ENCODE results near the gene TRIO. TPM values are rescaled to one million over a fixed set of nuclear protein-coding genes. Genes with fewer than 3 reads are reported as not detected.

TRIO gene
- polyA plus RNA-seq, 1 of the 3 experiments (the other 2 are of a cell fraction) = 229 TPM

GRCh38 chr5:14226554-14226953 is 83.4 kb downstream of the TRIO start:
- no peaks in the 10 kb centered on the region for H3K9me2 ChIP-seq
- H2AFZ ChIP-seq (ENCODE audit: low read depth) = no peak overlapping the region
- WGBS (ENCODE audit: low lambda C conversion rate) = 95% methylated on average over 6 of the region's 6 CpGs
- CTCF ChIA-PET = interaction anchor here (1.2 to 1.6 kb wide), 2 partner anchors 13 to 44 kb away, joined by 4 to 5 read pairs; no protein-coding TSS in a partner anchor
- peaks cover 9% of the 10 kb centered on the region for H3F3A ChIP-seq (replicated peaks; ENCODE audit: insufficient read depth)
- no peak overlapping the region for H3K4me3 ChIP-seq (ENCODE audit: low read depth in 2 of 2, low read length in 1 of 2)
- H3K9me3 ChIP-seq = no peaks in the 10 kb centered on the region
- peaks cover 0 to 13% of the 10 kb centered on the region in 2 experiments for H3K36me3 ChIP-seq (replicated peaks in 1 of 2; ENCODE audit: control insufficient read depth in 1 of 2, insufficient read depth in 2 of 2, low read length in 1 of 2)
- TF ChIP-seq RCOR1 (IDR thresholded peaks at IDR 0.05; ENCODE audit: low read length) (no peak), FOXJ3 (CRISPR knock-in tag; IDR thresholded peaks at IDR 0.05) (no peak), GATA2 (CRISPR knock-in tag; IDR thresholded peaks at IDR 0.05) (no peak), GABPA (IDR thresholded peaks at IDR 0.05; ENCODE audit: low read depth) (no peak), CTCF (IDR thresholded peaks at IDR 0.05) (no peak), ZBTB33 (IDR thresholded peaks at IDR 0.05; ENCODE audit: borderline replicate concordance, low read depth) (no peak), SMC3 (IDR thresholded peaks at IDR 0.05; ENCODE audit: low read depth, low read length) (no peak), RXRA (IDR thresholded peaks at IDR 0.05; ENCODE audit: borderline replicate concordance, low read depth) (no peak), EP300 (IDR thresholded peaks at IDR 0.05; ENCODE audit: borderline replicate concordance in 1 of 2, low read depth in 1 of 2, low read length in 1 of 2) (no peak), RAD21 (IDR thresholded peaks at IDR 0.05; ENCODE audit: low read length) (no peak)
- no peaks in the 10 kb centered on the region for H3K27me3 ChIP-seq (ENCODE audit: insufficient read depth)
- H3K4me1 ChIP-seq (ENCODE audit: control insufficient read depth in 1 of 2, insufficient read depth in 2 of 2, low read depth in 1 of 2, low read length in 1 of 2) = peaks cover 2 to 11% of the 10 kb centered on the region in 2 experiments
- peaks cover 92% of the 10 kb centered on the region for H4K20me1 ChIP-seq (ENCODE audit: insufficient read depth)
- peaks cover 100% of the 10 kb centered on the region for H3K79me2 ChIP-seq (ENCODE audit: insufficient read depth)
- H3K4me2 ChIP-seq = no peak overlapping the region
- no peak overlapping the region for H3K27ac ChIP-seq (ENCODE audit: low read depth in 2 of 2, low read length in 1 of 2)
- no peak for DNase-seq
- POLR2A ChIA-PET = no interaction called here
- H3K9ac ChIP-seq = no peak overlapping the region

GRCh38 chr5:14226992-14227391 is 83.8 kb downstream of the TRIO start:
- H3K4me1 ChIP-seq (ENCODE audit: control insufficient read depth in 1 of 2, insufficient read depth in 2 of 2, low read depth in 1 of 2, low read length in 1 of 2) = peaks cover 3 to 11% of the 10 kb centered on the region in 2 experiments
- 90% methylated on average over 8 of the region's 8 CpGs for WGBS (ENCODE audit: low lambda C conversion rate)
- no peak overlapping the region for H2AFZ ChIP-seq (ENCODE audit: low read depth)
- H3K27ac ChIP-seq (ENCODE audit: low read depth in 2 of 2, low read length in 1 of 2) = no peak overlapping the region
- ChIA-PET POLR2A (no interaction called here), CTCF (interaction anchor here (1.6 kb wide), 1 partner anchor 43 kb away, joined by 5 read pairs; no protein-coding TSS in a partner anchor)
- H3K9me3 ChIP-seq = no peaks in the 10 kb centered on the region
- H3K4me3 ChIP-seq (ENCODE audit: low read depth in 2 of 2, low read length in 1 of 2) = no peak overlapping the region
- peaks cover 0 to 12% of the 10 kb centered on the region in 2 experiments for H3K36me3 ChIP-seq (replicated peaks in 1 of 2; ENCODE audit: control insufficient read depth in 1 of 2, insufficient read depth in 2 of 2, low read length in 1 of 2)
- no peak overlapping the region for H3K4me2 ChIP-seq
- H3K79me2 ChIP-seq (ENCODE audit: insufficient read depth) = peaks cover 100% of the 10 kb centered on the region
- H4K20me1 ChIP-seq (ENCODE audit: insufficient read depth) = peaks cover 94% of the 10 kb centered on the region
- H3K9ac ChIP-seq = no peak overlapping the region
- H3K9me2 ChIP-seq = no peaks in the 10 kb centered on the region
- no peak for DNase-seq
- H3K27me3 ChIP-seq (ENCODE audit: insufficient read depth) = no peaks in the 10 kb centered on the region
- peaks cover 8% of the 10 kb centered on the region for H3F3A ChIP-seq (replicated peaks; ENCODE audit: insufficient read depth)
- no peak for TF ChIP-seq TEAD4 (IDR thresholded peaks at IDR 0.05; ENCODE audit: borderline replicate concordance, insufficient read depth)
- no peak for TF ChIP-seq USF1 (IDR thresholded peaks at IDR 0.05; ENCODE audit: borderline replicate concordance, low read depth)
- no peak for TF ChIP-seq GATA2 (CRISPR knock-in tag; IDR thresholded peaks at IDR 0.05)
- no peak for TF ChIP-seq TAF1 (IDR thresholded peaks at IDR 0.05; ENCODE audit: borderline replicate concordance, low read depth, low read length)
- TF ChIP-seq EZH2phosphoT487 (IDR thresholded peaks at IDR 0.05; ENCODE audit: borderline replicate concordance, low read depth) = no peak
- no peak for TF ChIP-seq JUND (IDR thresholded peaks at IDR 0.05)
- no peak for TF ChIP-seq RFX5 (IDR thresholded peaks at IDR 0.05; ENCODE audit: low read length)
- TF ChIP-seq MXI1 (IDR thresholded peaks at IDR 0.05; ENCODE audit: low read depth, low read length) = no peak
- TF ChIP-seq CHD2 (IDR thresholded peaks at IDR 0.05; ENCODE audit: low read length, partially characterized antibody) = no peak
- no peak for TF ChIP-seq NFIC (IDR thresholded peaks at IDR 0.05; ENCODE audit: borderline replicate concordance)
- TF ChIP-seq ELF1 (IDR thresholded peaks at IDR 0.05) = no peak
- TF ChIP-seq YY1 (IDR thresholded peaks at IDR 0.05; ENCODE audit: low read depth) = no peak
- no peak for TF ChIP-seq CTCF (IDR thresholded peaks at IDR 0.05)
- TF ChIP-seq FOXM1 (IDR thresholded peaks at IDR 0.05; ENCODE audit: low read depth) = no peak
- TF ChIP-seq FOXJ3 (CRISPR knock-in tag; IDR thresholded peaks at IDR 0.05) = no peak
- no peak for TF ChIP-seq NRF1 (IDR thresholded peaks at IDR 0.05; ENCODE audit: low read depth, low read length)
